ENCODE measurements around the gene SBK3. TPM values are rescaled to one million over a fixed set of nuclear protein-coding genes. Genes with fewer than 3 reads are reported as not detected.

SBK3 gene
- total RNA-seq, 2 donors from 2014 or later = not detected

- DNase-seq (ENCODE audit: low spot score in 2 of 2) (no peak), ATAC-seq (no peak)
- Mint-ChIP-seq H3K9me3 (no peaks in the 10 kb centered on the region), H3K27ac (no peak overlapping the region), H3K36me3 (no peaks in the 10 kb centered on the region)
These were observed 4.9 kb upstream of the SBK3 start for GRCh38 chr19:55550321-55550650.

GRCh38 chr19:55549500-55550320, 4.4 kb upstream of the SBK3 start:
- H3K9me3 Mint-ChIP-seq = no peaks in the 10 kb centered on the region
- no peaks in the 10 kb centered on the region for H3K36me3 Mint-ChIP-seq
- ATAC-seq (no peak), DNase-seq (ENCODE audit: low spot score in 2 of 2) (no peak)
- H3K27ac Mint-ChIP-seq = no peak overlapping the region

GRCh38 chr19:55546822-55547614, 1.7 kb upstream of the SBK3 start:
- Mint-ChIP-seq H3K27ac (peak overlapping the region; percentile 40 to 61), H3K9me3 (peaks cover 4% of the 10 kb centered on the region in 2 donors), H3K36me3 (no peaks in the 10 kb centered on the region)
- DNase-seq (ENCODE audit: low spot score in 2 of 2) = no peak
- peak in 1 of 2 donors; percentile 20 for ATAC-seq

- no peak for DNase-seq (ENCODE audit: low spot score in 2 of 2)
- Mint-ChIP-seq H3K9me3 (peaks cover 4% of the 10 kb centered on the region in 2 donors), H3K27ac (peak overlapping the region in 1 of 2 donors; percentile 59), H3K36me3 (no peaks in the 10 kb centered on the region)
- no peak for ATAC-seq
These were observed 668 bp upstream of the SBK3 start for GRCh38 chr19:55546011-55546410.

GRCh38 chr19:55544776-55545439, 435 bp downstream of the SBK3 start:
- Mint-ChIP-seq H3K36me3 (no peaks in the 10 kb centered on the region), H3K27ac (peak overlapping the region; percentile 54 to 59), H3K9me3 (peaks cover 4% of the 10 kb centered on the region in 2 donors)
- no peak for ATAC-seq
- no peak for DNase-seq (ENCODE audit: low spot score in 2 of 2)

- no peak overlapping the region for H3K27ac Mint-ChIP-seq
- H3K9me3 Mint-ChIP-seq = peaks cover 4% of the 10 kb centered on the region in 2 donors
- H3K36me3 Mint-ChIP-seq = no peaks in the 10 kb centered on the region
- DNase-seq (ENCODE audit: low spot score in 2 of 2) = no peak
- no peak for ATAC-seq
These were observed 1.3 kb downstream of the SBK3 start for GRCh38 chr19:55544014-55544413.

GRCh38 chr19:55543567-55543966, 1.8 kb downstream of the SBK3 start:
- Mint-ChIP-seq H3K36me3 (no peaks in the 10 kb centered on the region), H3K9me3 (peaks cover 4% of the 10 kb centered on the region in 2 donors), H3K27ac (no peak overlapping the region)
- DNase-seq (ENCODE audit: low spot score in 2 of 2) (no peak), ATAC-seq (no peak)

GRCh38 chr19:55542292-55542855, 3.0 kb downstream of the SBK3 start:
- no peak overlapping the region for H3K27ac Mint-ChIP-seq
- no peaks in the 10 kb centered on the region for H3K36me3 Mint-ChIP-seq
- H3K9me3 Mint-ChIP-seq = peaks cover 4% of the 10 kb centered on the region in 2 donors
- ATAC-seq = no peak
- no peak for DNase-seq (ENCODE audit: low spot score in 2 of 2)

- ATAC-seq = no peak
- H3K9me3 Mint-ChIP-seq = peaks cover 4% of the 10 kb centered on the region in 2 donors
- no peak overlapping the region for H3K27ac Mint-ChIP-seq
- no peak for DNase-seq (ENCODE audit: low spot score in 2 of 2)
- no peaks in the 10 kb centered on the region for H3K36me3 Mint-ChIP-seq
These were observed 4.3 kb downstream of the SBK3 start for GRCh38 chr19:55541091-55541490.

GRCh38 chr19:55540619-55541018, 4.7 kb downstream of the SBK3 start:
- ATAC-seq (no peak), DNase-seq (ENCODE audit: low spot score in 2 of 2) (no peak)
- H3K9me3 Mint-ChIP-seq = peaks cover 4% of the 10 kb centered on the region in 2 donors
- H3K36me3 Mint-ChIP-seq = no peaks in the 10 kb centered on the region
- H3K27ac Mint-ChIP-seq = no peak overlapping the region

GRCh38 chr19:55539090-55539984, 6.0 kb downstream of the SBK3 start:
- ATAC-seq (no peak), DNase-seq (ENCODE audit: low spot score in 2 of 2) (no peak)
- Mint-ChIP-seq H3K27ac (no peak overlapping the region), H3K36me3 (no peaks in the 10 kb centered on the region), H3K9me3 (peaks cover 4% of the 10 kb centered on the region in 2 donors)

GRCh38 chr19:55538132-55538531, 7.2 kb downstream of the SBK3 start:
- Mint-ChIP-seq H3K9me3 (peaks cover 0 to under 1% of the 10 kb centered on the region in 2 donors), H3K27ac (no peak overlapping the region), H3K36me3 (no peaks in the 10 kb centered on the region)
- DNase-seq (ENCODE audit: low spot score in 2 of 2) (no peak), ATAC-seq (no peak)

- no peak for ATAC-seq
- no peaks in the 10 kb centered on the region for H3K9me3 Mint-ChIP-seq
- H3K36me3 Mint-ChIP-seq = no peaks in the 10 kb centered on the region
- no peak for DNase-seq (ENCODE audit: low spot score in 2 of 2)
- H3K27ac Mint-ChIP-seq = no peak overlapping the region
These were observed 7.6 kb downstream of the SBK3 start for GRCh38 chr19:55537741-55538111.

GRCh38 chr19:55536951-55537740, 8.2 kb downstream of the SBK3 start, which contains the start of gene SBK2:
Gene SBK2 (minus strand): TSS chr19:55537133. CDS start chr19:55536294, 839 bp downstream.
- no peaks in the 10 kb centered on the region for H3K36me3 Mint-ChIP-seq
- ATAC-seq = no peak
- no peaks in the 10 kb centered on the region for H3K9me3 Mint-ChIP-seq
- DNase-seq (ENCODE audit: low spot score in 2 of 2) = no peak
- H3K27ac Mint-ChIP-seq = no peak within 1 kb of the TSS

GRCh38 chr19:55536366-55536765, 9.0 kb downstream of the SBK3 start:
- no peaks in the 10 kb centered on the region for H3K9me3 Mint-ChIP-seq

More at GRCh38 chr19:55536366-55536765, 9.0 kb downstream of the SBK3 start:
- ATAC-seq = no peak
- Mint-ChIP-seq H3K27ac (no peak overlapping the region), H3K36me3 (no peaks in the 10 kb centered on the region)
- no peak for DNase-seq (ENCODE audit: low spot score in 2 of 2)
